Activated CD4-positive, alpha-beta T cell treated with anti-CD3 and anti-CD28 coated beads, Interleukin-2, amount 10 ng/mL, durations not matched to agents 7 days and 5 days (primary cell): Measurements from ENCODE around the gene QSOX1. TPM values are rescaled to one million over a fixed set of nuclear protein-coding genes. Genes with fewer than 3 reads are reported as not detected.

ENCODE experiments used
- CTCF ChIA-PET: fragments of 350-600 bp; sonication (Branson Sonifier 250); formaldehyde crosslinking; loops from one replicate; lab custom pipeline; 2021; ENCODE audit warnings: antibody characterized with exemption; lab: Charles Lee
- POLR2A ChIA-PET: fragments of 350-600 bp; sonication (Branson Sonifier 250); formaldehyde crosslinking; loops from one replicate; lab custom pipeline; 2021; ENCODE audit warnings: antibody characterized with exemption; lab: Charles Lee
- DNase-seq: peaks from one replicate; pipeline ENCODE4 v3.0.0-alpha.2; 2020
- H3K27ac Mint-ChIP-seq: one replicate; pipeline ENCODE4 v1.8.0; 2021; ENCODE audit warnings: mild to moderate bottlenecking, moderate library complexity, mixed read lengths
- H3K27me3 Mint-ChIP-seq: one replicate; pipeline ENCODE4 v1.8.0; 2021; ENCODE audit warnings: mixed read lengths
- H3K36me3 Mint-ChIP-seq: one replicate; pipeline ENCODE4 v1.8.0; 2021; ENCODE audit warnings: low read depth, mixed read lengths
- H3K4me1 Mint-ChIP-seq: one replicate; pipeline ENCODE4 v1.8.0; 2021; ENCODE audit warnings: mixed read lengths
- H3K4me3 Mint-ChIP-seq: one replicate; pipeline ENCODE4 v1.8.0; 2021; ENCODE audit warnings: mild to moderate bottlenecking, moderate library complexity, mixed read lengths
- H3K9me3 Mint-ChIP-seq: one replicate; pipeline ENCODE4 v1.8.0; 2021; ENCODE audit warnings: mixed read lengths
- total RNA-seq, 2 experiments: library from RNA; stranded (reverse); gene quantifications; one replicate each; pipeline ENCODE4 v1.2.3, GENCODE V29; 2021

Gene QSOX1
- total RNA-seq, 2 experiments from 2014 or later: 18.5 to 23.5 TPM

DNA sequence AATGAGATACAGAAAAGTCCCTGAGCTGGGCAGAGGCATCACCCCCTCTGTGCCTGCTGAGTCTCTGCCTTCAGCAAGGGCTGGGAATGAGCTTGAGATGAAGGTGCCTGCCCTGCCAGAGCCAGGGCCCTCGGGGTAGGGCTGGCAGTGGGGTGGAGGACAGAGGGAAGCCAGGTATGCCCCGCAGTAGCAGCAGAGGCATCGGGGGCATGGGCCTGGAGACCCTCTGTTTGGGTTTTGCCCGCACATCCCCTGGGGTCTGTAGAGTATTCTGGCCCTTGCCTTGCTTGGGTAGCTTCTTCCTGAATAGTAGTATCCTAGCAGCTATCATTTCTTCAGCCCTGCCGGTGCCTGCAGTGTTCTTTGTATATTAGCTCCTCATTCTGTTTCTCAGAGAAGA lies 33.0 kb downstream of the QSOX1 start:
- no peak overlapping the region for H3K27ac Mint-ChIP-seq

DNA sequence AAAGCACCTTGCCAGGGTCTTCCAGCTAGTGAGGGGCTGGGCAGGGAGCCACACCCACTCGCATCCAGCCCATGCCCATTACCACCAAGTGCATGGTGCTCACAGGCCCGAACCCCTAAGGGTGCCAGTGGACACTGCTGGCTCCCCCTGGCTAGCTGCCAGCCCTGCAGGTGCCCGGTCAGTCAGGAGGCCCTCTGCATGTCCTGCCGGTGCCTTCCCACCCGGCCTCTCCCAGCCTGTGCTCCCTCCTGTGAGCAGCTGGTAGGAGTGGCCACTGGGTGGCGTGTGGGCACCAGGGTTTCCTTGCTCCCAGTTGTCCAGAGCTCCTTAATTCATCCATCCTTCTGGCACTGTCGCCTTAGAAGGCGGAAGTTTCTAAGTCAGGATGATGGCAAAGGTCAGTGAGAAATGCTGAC lies 33.4 kb downstream of the QSOX1 start:
- Mint-ChIP-seq H3K4me3 (no peak overlapping the region), H3K27ac (no peak overlapping the region), H3K9me3 (no peaks in the 10 kb centered on the region), H3K27me3 (no peaks in the 10 kb centered on the region), H3K4me1 (peaks cover 6% of the 10 kb centered on the region), H3K36me3 (no peaks in the 10 kb centered on the region)
- DNase-seq: no peak
- CTCF ChIA-PET: interaction anchor here (0.6 to 2.8 kb wide), 6 partner anchors 9 to 373 kb away, joined by 3 to 15 read pairs (median 4); no protein-coding TSS in a partner anchor
- POLR2A ChIA-PET: no interaction called here

More for the DNA sequence above, 33.0 kb downstream of the QSOX1 start:
- H3K4me1 Mint-ChIP-seq: peaks cover 6% of the 10 kb centered on the region
- H3K9me3 Mint-ChIP-seq: no peaks in the 10 kb centered on the region
- no peak for DNase-seq
- H3K36me3 Mint-ChIP-seq: no peaks in the 10 kb centered on the region
- POLR2A ChIA-PET: no interaction called here
- H3K4me3 Mint-ChIP-seq: no peak overlapping the region
- H3K27me3 Mint-ChIP-seq: no peaks in the 10 kb centered on the region
- CTCF ChIA-PET: interaction anchor here (0.6 to 2.8 kb wide), 6 partner anchors 8 to 373 kb away, joined by 3 to 15 read pairs (median 4); no protein-coding TSS in a partner anchor

DNA sequence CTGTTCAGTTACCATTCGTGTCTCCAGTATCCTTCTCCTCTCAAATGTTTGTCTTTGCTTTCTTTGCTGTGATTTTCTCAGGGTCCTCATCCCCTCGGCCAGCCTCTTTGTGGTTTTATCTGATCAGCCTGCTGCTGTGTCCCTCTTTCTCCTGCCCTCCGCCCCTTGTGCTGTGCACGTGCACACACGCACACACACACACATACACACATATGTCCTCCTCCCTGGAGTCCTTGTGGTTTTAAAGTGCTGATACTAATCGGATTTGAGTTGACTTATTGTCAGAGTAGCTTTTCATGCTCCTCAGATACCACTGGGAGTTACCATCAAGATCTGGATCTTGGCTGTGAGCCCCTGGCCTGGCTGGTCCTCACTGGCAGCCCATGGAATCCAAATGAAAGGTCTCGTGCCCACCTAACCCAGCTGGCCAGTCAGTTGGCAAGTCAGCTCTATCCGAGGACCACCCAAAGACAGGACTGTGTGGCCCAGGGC lies 34.1 kb downstream of the QSOX1 start:
- Mint-ChIP-seq H3K4me3 (no peak overlapping the region), H3K9me3 (no peaks in the 10 kb centered on the region), H3K36me3 (no peaks in the 10 kb centered on the region), H3K27me3 (no peaks in the 10 kb centered on the region), H3K4me1 (peaks cover 6% of the 10 kb centered on the region), H3K27ac (no peak overlapping the region)
- CTCF ChIA-PET: interaction anchor here (1.0 to 2.8 kb wide), 5 partner anchors 9 to 374 kb away, joined by 3 to 15 read pairs (median 5); no protein-coding TSS in a partner anchor
- POLR2A ChIA-PET: no interaction called here
- no peak for DNase-seq

DNA sequence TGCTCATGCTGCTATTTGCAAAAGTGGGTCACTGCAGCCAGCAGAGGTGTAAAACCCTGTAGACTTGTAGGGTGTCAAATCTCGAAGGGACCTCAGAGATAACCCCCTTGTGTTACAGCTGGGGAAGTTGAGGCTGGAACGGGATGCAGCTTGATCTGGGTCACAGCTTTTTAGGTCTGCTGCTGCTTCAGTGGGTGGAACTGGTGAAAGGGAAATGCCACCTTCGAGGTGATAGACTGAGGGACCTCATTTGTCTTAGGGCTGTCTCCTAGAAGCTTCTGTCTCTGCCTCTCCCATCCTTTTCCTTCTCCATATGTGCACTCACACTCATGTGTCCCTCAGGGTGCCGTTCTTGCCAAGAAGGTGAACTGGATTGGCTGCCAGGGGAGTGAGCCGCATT lies 35.4 kb downstream of the QSOX1 start:
- ChIA-PET CTCF (interaction anchor here (0.8 to 1.3 kb wide), 2 partner anchors 10 to 20 kb away, joined by 3 read pairs; no protein-coding TSS in a partner anchor), POLR2A (interaction anchor here (0.6 kb wide), 1 partner anchor 34 kb away, joined by 3 read pairs; no protein-coding TSS in a partner anchor)
- no peak overlapping the region for H3K4me3 Mint-ChIP-seq
- H3K27me3 Mint-ChIP-seq: no peaks in the 10 kb centered on the region
- H3K4me1 Mint-ChIP-seq: peaks cover 6% of the 10 kb centered on the region
- H3K27ac Mint-ChIP-seq: no peak overlapping the region
- no peaks in the 10 kb centered on the region for H3K36me3 Mint-ChIP-seq
- no peak for DNase-seq
- no peaks in the 10 kb centered on the region for H3K9me3 Mint-ChIP-seq

DNA sequence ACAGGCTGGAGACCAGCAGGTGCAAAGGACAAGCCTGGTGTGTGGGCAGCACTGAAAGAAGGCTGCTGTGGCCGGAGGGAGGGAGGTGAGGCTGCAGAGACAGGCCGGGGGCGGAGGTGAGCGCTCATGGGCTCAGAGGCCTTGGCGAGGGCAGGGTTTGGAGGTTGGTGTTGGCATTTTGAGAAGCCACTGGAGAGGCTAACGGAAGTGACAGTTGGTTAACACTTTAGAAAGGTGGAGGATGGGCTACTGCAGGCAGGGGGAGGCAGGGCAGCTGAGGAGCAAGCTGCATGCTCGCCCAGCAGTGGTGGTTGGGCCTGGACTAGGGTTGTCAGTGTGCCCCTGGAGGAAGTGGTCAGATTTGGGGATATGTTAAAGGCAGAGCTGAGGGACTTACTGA lies 37.5 kb downstream of the QSOX1 start:
- H3K9me3 Mint-ChIP-seq: no peaks in the 10 kb centered on the region
- H3K4me1 Mint-ChIP-seq: peaks cover 6% of the 10 kb centered on the region
- no peak overlapping the region for H3K4me3 Mint-ChIP-seq
- DNase-seq: no peak
- peak overlapping the region; percentile 51 for H3K27ac Mint-ChIP-seq
- no peaks in the 10 kb centered on the region for H3K27me3 Mint-ChIP-seq
- CTCF ChIA-PET: no interaction called here
- POLR2A ChIA-PET: no interaction called here
- no peaks in the 10 kb centered on the region for H3K36me3 Mint-ChIP-seq

DNA sequence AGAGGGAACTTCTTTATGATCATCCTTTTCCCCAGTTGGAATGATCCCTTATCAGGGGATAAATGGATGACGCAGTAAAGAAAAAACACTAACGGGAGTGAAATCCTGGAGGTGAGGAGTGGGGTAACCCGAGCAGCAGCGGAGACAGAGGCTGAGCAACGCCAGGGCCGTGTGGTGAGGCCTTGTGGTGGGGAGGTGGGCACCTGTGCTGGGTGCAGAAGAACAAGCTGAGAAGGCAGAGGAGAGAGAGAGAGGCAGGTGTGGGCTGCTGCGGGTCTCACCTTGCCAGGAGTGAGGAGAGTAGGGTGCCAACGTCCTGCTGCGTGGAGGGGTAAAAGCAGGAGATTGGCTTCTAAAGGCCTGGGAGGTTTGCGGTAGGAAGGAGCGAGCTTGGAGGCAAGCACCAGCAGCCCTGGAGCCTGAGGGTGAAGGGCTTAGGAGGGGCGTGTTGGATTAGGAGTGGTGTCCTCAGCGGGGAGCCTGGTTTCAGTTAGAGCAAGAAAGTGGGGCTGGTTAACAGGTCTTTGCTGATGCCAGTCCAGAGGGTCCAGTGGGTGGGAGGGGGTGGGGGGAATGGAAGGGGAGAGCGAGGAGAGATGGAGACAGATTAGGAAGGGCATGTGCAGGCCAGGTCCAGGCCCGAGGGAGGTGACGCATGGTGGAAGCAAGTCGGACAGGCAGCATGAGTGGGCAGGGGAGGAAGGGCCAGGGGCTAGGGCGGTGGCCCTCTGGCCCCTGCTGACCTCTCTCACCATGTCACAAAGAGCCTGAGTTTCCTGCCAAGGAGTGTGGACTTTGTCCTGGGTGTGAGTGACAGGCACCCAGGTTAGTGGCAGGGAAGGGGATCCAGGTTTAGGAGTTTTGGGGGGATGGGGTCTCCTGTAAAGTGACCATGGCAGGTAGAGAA lies 38.7 kb downstream of the QSOX1 start:
- DNase-seq: no peak
- peak overlapping the region; percentile 36 for H3K27ac Mint-ChIP-seq
- H3K4me3 Mint-ChIP-seq: no peak overlapping the region
- ChIA-PET CTCF (no interaction called here), POLR2A (no interaction called here)
- no peaks in the 10 kb centered on the region for H3K9me3 Mint-ChIP-seq
- H3K27me3 Mint-ChIP-seq: no peaks in the 10 kb centered on the region
- no peaks in the 10 kb centered on the region for H3K36me3 Mint-ChIP-seq
- peaks cover 6% of the 10 kb centered on the region for H3K4me1 Mint-ChIP-seq

DNA sequence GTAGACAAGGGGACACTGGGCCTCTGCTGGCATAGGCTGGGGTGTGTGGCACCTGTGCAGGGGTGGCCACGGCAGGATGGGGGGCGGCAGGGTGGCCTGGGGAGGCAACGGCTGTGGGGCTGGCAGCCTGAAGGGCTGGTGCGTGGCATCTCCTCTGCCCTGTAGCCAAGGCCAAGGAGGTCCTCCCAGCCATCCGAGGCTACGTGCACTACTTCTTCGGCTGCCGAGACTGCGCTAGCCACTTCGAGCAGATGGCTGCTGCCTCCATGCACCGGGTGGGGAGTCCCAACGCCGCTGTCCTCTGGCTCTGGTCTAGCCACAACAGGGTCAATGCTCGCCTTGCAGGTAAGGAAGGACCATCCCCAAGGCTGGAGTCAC lies 39.4 kb downstream of the QSOX1 start:
- Mint-ChIP-seq H3K27ac (no peak overlapping the region), H3K9me3 (no peaks in the 10 kb centered on the region), H3K36me3 (no peaks in the 10 kb centered on the region), H3K27me3 (no peaks in the 10 kb centered on the region), H3K4me3 (no peak overlapping the region), H3K4me1 (peaks cover 6% of the 10 kb centered on the region)
- DNase-seq: no peak
- ChIA-PET POLR2A (no interaction called here), CTCF (no interaction called here)

DNA sequence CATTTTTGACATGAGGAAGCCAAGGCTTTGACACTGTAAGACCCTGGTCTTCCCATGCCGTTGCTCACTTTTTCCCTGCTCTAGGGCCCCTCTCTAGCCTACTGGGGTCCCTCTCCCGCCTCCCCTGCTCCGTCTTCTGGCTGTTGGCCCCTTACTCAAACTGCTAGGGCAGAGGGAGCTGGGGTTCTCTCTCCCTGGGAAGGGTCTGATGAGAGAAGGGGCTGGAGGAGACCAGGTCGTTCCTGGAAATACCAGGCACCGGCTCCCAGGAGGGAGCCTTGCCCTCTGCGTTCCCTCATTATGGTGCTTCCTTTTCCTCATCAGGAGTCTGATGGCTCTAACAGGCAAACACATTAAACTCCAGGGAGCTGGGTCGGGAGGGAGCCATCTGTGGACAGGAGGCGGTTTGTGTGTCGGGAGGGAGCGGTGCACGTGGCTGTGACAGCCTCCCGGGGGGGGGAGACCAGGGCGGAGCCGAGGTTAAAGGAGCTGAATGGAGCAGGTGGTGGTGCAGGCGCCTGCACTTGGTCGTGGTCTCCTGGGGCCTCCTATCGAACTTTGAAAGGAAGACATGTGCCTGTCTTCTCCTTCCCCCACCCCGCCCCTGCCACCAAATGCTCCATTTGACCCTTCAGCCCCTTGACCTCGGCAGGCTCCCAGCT lies 40.0 kb downstream of the QSOX1 start:
- Mint-ChIP-seq H3K4me3 (no peak overlapping the region), H3K27me3 (no peaks in the 10 kb centered on the region)
- CTCF ChIA-PET: no interaction called here

DNA sequence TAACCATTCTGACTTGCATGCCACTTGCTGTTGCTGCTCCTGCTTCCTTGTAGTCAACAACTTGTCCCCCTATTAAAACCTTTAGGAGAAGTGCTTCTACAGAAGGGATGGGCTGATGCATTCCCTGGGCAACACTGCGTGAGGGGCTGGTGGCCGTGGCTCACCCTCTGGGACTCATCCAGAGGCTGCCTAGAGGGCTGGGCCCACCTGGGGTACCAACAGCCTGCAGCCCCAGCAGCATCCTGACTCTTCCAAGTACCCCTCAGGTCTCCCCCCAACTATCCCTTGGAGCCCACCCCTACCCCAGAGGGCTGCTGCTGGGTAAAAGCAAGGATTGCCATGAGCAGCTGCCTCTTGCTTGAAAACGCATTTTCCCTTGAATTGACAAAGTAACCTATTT lies 40.7 kb downstream of the QSOX1 start:
- H3K27ac Mint-ChIP-seq: no peak overlapping the region
- DNase-seq: no peak
- ChIA-PET POLR2A (no interaction called here), CTCF (interaction anchor here (0.6 kb wide), 1 partner anchor 290 kb away, joined by 3 read pairs; no protein-coding TSS in a partner anchor)
- no peaks in the 10 kb centered on the region for H3K36me3 Mint-ChIP-seq
- peaks cover 6% of the 10 kb centered on the region for H3K4me1 Mint-ChIP-seq
- no peaks in the 10 kb centered on the region for H3K9me3 Mint-ChIP-seq
- no peak overlapping the region for H3K4me3 Mint-ChIP-seq
- H3K27me3 Mint-ChIP-seq: no peaks in the 10 kb centered on the region

More for the DNA sequence above, 40.0 kb downstream of the QSOX1 start:
- Mint-ChIP-seq H3K36me3 (no peaks in the 10 kb centered on the region), H3K9me3 (no peaks in the 10 kb centered on the region), H3K4me1 (peaks cover 6% of the 10 kb centered on the region), H3K27ac (no peak overlapping the region)
- POLR2A ChIA-PET: no interaction called here
- DNase-seq: no peak

DNA sequence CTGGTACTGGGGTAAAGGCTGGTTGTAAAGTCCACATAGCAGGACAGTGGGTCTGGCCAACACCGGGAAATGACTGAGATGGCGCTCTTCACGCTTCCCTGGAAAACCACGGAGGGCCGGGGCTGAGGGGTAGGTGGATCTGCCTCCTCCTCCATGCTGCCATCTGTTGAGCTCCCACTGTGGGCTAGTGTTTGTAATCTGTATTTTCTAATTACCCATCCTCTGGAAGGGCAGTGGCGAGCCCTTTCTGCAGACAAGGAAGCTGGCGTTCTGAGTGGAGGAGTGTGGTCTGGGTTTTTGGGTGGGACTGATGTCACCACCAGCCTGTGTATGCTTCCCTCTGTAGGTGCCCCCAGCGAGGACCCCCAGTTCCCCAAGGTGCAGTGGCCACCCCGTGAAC lies 41.2 kb downstream of the QSOX1 start:
- no peaks in the 10 kb centered on the region for H3K27me3 Mint-ChIP-seq
- no peaks in the 10 kb centered on the region for H3K9me3 Mint-ChIP-seq
- H3K27ac Mint-ChIP-seq: no peak overlapping the region
- peaks cover 6% of the 10 kb centered on the region for H3K4me1 Mint-ChIP-seq
- ChIA-PET POLR2A (no interaction called here), CTCF (interaction anchor here (0.6 to 1.4 kb wide), 3 partner anchors 15 to 290 kb away, joined by 3 read pairs; no protein-coding TSS in a partner anchor)
- no peak overlapping the region for H3K4me3 Mint-ChIP-seq
- DNase-seq: no peak
- H3K36me3 Mint-ChIP-seq: no peaks in the 10 kb centered on the region

DNA sequence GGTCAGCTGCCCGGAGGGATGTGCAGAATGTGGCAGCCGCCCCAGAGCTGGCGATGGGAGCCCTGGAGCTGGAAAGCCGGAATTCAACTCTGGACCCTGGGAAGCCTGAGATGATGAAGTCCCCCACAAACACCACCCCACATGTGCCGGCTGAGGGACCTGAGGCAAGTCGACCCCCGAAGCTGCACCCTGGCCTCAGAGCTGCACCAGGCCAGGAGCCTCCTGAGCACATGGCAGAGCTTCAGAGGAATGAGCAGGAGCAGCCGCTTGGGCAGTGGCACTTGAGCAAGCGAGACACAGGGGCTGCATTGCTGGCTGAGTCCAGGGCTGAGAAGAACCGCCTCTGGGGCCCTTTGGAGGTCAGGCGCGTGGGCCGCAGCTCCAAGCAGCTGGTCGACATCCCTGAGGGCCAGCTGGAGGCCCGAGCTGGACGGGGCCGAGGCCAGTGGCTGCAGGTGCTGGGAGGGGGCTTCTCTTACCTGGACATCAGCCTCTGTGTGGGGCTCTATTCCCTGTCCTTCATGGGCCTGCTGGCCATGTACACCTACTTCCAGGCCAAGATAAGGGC lies 41.9 kb downstream of the QSOX1 start:
- ChIA-PET POLR2A (no interaction called here), CTCF (interaction anchor here (0.6 to 2.7 kb wide), 4 partner anchors 8 to 24 kb away, joined by 3 to 9 read pairs (median 3); no protein-coding TSS in a partner anchor)
- Mint-ChIP-seq H3K27ac (no peak overlapping the region), H3K27me3 (no peaks in the 10 kb centered on the region), H3K4me1 (peaks cover 4% of the 10 kb centered on the region), H3K4me3 (no peak overlapping the region), H3K36me3 (no peaks in the 10 kb centered on the region), H3K9me3 (no peaks in the 10 kb centered on the region)
- no peak for DNase-seq

DNA sequence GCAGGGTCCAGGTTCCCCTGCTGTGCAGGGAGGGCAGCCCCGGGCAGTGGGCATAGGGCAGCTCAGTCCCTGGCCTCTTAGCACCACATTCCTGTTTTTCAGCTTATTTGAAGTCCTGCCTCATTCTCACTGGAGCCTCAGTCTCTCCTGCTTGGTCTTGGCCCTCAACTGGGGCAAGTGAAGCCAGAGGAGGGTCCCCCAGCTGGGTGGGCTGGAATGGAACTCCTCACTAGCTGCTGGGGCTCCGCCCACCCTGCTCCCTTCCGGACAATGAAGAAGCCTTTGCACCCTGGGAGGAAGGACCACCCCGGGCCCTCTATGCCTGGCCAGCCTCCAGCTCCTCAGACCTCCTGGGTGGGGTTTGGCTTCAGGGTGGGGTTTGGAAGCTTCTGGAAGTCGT lies 42.6 kb downstream of the QSOX1 start:
- DNase-seq: no peak
- CTCF ChIA-PET: interaction anchor here (1.4 to 2.7 kb wide), 2 partner anchors 9 to 14 kb away, joined by 3 to 9 read pairs; no protein-coding TSS in a partner anchor
- peaks cover 1% of the 10 kb centered on the region for H3K4me1 Mint-ChIP-seq
- H3K27me3 Mint-ChIP-seq: no peaks in the 10 kb centered on the region
- H3K36me3 Mint-ChIP-seq: no peaks in the 10 kb centered on the region
- no peak overlapping the region for H3K27ac Mint-ChIP-seq
- H3K4me3 Mint-ChIP-seq: no peak overlapping the region
- no peaks in the 10 kb centered on the region for H3K9me3 Mint-ChIP-seq
- POLR2A ChIA-PET: no interaction called here
